CD4-positive, alpha-beta T cell treated with Interleukin-4 for 1 hour (primary cell): ENCODE data around the gene SEZ6.
A peak's percentile ranks its signal among the peaks of the same experiment; 100 is the strongest.

Source experiments
- DNase-seq, 2 donors: peaks; one replicate each; pipeline ENCODE4 v3.0.0-alpha.2; 2020 to 2022

SEZ6 gene

GRCh38 chr17:28926366-28926765 is 79.5 kb downstream of the SEZ6 start:
- no peak for DNase-seq

GRCh38 chr17:28925912-28926365 is 79.9 kb downstream of the SEZ6 start:
- DNase-seq, result peak; percentile 84 to 94

- DNase-seq, result no peak
These were observed 85.6 kb downstream of the SEZ6 start for GRCh38 chr17:28920201-28920600.

DNA sequence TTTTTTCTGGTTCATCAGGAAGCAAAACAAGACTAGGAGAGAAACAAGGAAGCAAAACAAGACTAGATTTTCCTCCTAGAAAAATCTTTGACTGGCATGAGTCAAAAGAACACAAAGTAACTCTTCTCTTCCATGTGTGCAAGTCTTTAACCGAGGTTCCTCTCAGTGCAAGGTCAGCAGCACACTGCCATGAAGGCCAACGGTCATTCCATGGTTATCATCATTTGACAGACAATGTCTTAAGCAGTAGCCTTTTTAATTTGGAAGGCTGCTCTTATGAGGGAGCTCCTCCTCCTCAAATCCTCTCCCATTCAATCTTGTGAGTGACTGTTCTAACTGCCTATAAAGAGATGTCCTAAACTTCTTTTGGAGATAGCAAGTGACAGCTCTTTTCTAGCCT is 87.5 kb downstream of the SEZ6 start:
- DNase-seq, result no peak

DNA sequence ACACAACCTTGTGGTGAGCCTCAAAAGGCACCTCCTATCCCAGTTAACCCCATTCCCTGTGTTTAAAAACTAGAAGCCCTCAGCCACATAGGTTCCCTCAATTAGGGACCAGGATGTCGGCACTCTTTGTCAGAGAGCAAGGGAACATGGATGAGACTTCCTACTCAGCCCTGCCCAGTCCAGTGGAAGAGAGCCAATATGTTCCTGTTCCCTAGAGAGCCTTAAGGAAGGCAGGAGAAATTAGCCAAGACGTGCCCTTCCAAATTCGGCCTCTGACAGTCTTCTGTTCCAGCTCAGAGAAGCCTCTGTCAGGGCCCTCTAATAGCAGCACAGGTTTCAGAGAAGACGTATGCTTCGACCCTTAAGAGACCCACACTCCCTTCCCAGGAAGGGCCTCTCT is 88.4 kb downstream of the SEZ6 start:
- DNase-seq, result no peak

GRCh38 chr17:28917029-28917428 is 88.8 kb downstream of the SEZ6 start:
- no peak for DNase-seq

- peak; percentile 56 to 66 for DNase-seq
These were observed 89.4 kb downstream of the SEZ6 start for GRCh38 chr17:28916302-28916934.

- no peak for DNase-seq
These were observed 92.9 kb downstream of the SEZ6 start for GRCh38 chr17:28912938-28913333.

- no peak for DNase-seq
These were observed 93.4 kb downstream of the SEZ6 start for GRCh38 chr17:28912281-28912937.

DNA sequence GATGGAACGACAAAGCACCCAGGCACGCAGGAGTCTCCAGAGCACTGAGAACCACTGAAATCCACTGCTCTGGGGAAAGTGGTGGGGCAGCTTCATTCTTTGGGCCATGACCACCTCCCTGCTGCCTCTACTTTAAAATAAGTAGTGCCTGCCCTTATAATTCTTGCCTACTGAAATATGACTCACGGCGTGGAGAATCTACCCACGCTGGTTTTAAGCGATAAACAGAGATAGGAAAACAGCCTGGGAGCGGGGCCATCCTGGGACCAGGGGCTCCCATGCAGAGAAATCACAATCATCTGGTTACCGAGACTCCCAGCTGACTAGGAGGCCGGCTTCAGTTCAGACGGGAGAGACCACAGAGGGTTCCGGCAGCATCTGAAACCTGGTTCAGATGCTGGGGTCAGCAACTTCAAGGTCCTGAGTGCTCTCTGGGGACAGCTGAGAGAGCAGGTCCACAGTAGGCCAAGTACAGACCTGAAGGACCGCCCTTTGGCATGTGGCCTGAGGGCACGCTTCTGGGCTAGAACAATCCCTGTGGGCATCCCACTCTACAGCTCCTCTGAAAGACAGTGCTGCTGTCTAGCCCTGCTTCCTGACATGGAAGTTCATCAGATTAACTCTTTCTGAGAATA is 94.3 kb downstream of the SEZ6 start:
- DNase-seq, result no peak

- DNase-seq, result no peak
These were observed 95.3 kb downstream of the SEZ6 start for GRCh38 chr17:28910534-28910933.

DNA sequence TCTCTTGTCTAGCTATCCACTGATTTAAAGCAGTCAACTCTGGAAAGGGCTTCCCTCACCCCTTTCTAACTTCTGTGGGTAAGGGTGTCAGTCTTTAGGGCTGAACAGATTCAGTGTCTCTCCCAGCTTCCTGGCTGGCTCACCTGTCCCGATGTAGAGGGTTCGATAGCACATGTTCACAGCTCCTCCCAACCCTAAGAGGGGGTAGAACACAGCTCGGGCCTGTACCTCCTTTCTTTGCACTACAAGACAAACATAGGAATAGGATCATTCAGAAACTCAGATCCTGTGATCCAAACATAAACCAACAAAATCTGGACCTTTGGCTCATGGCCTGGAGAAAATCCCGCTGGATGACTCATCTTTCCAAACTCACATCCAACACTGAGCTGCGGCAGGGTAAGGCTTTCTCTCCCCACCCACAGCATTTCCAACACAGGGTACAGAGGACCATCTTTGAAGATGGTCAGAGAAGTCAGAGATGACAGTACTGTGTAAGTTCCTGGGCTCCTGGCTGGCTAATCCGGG is 97.1 kb downstream of the SEZ6 start:
- DNase-seq, result no peak

GRCh38 chr17:28907709-28908475 is 97.9 kb downstream of the SEZ6 start:
- no peak for DNase-seq

DNA sequence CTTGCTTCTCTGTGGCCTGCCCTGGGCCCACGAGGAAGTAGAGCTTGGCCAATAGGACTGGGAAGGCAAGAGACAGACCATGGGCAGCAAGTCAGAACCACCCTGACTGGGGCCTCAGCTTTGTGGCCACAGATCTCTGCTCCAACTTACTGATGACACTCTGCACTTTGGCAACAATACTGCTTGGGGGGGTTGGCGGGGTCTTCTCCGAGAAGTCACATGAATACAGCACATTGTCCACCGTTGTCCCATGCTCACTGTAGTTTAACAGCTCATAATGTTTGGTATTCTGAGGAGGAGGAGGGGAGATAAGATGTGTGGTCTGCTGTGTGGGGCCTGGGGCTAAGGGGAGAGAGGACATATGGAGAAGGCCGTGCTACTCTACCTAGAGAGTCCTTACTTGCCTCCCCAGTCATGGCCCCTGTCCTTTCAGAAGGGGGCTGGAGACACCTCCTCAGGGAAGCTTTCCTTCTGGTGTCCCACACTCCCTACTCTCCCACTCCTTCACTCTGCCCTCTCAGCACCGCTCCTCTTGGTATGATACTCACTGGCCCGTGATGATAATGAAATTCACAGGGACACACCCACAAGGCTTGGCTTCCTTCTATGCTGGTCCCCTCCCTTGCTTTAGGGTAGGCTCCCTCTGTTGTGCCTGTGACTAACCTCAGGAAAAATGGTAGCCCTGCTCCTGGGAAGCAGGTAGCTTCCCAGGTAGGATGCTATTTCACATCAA is 99.0 kb downstream of the SEZ6 start:
- no peak for DNase-seq

DNA sequence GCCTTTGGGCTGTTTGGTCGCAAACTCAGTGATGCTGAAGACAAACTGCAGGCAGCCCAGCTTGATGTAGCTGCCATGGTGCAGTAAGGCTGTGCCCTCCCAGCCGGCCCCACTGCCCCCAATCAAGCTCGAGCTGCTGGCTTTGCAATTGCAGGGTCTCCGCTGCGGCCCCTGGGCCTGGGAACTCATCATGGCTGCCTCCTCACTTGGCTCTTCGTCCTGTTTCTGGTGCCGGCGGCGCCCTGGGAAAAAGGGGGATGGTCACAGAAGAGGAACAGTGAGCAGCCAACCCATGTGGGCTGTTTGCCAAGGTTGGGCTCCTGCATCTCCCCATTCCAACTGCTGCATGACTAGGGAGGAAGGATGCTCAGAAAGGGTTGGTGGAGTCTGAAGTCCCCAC is 99.6 kb downstream of the SEZ6 start:
- DNase-seq, result no peak
